Neuronal stem cell (in vitro differentiated cells): ENCODE results near the gene DCXR.
"Not testable (repeated sequence)": the region's sequence is repeated elsewhere in the genome, so short reads cannot be mapped to it uniquely, and the experiment has no call there.

Experiments used
- DNase-seq: peaks from one replicate; pipeline ENCODE4 v3.0.0-alpha.2; 2013; ENCODE audit warnings: low spot score
- H2AFZ ChIP-seq: one replicate; pipeline ENCODE4 v1.6.1; 2013; ENCODE audit warnings: mild to moderate bottlenecking, low read length, inconsistent platforms
- H2AK5ac ChIP-seq: 2 replicates; pipeline ENCODE4 v1.6.1; 2013; ENCODE audit warnings: low read depth, mild to moderate bottlenecking, inconsistent platforms, low read length, moderate library complexity, mixed read lengths
- H2BK120ac ChIP-seq: 2 replicates; pipeline ENCODE4 v1.6.1; 2013; ENCODE audit warnings: low read depth, mild to moderate bottlenecking, inconsistent platforms, low read length, moderate library complexity, mixed read lengths
- H2BK12ac ChIP-seq: one replicate; pipeline ENCODE4 v1.6.1; 2013; ENCODE audit warnings: low read length, inconsistent platforms
- H2BK15ac ChIP-seq: 2 replicates; pipeline ENCODE4 v1.6.1; 2013; ENCODE audit warnings: mild to moderate bottlenecking, low read length, inconsistent platforms, mixed read lengths
- H2BK5ac ChIP-seq: one replicate; pipeline ENCODE4 v1.6.1; 2013; ENCODE audit warnings: inconsistent platforms, mild to moderate bottlenecking, low read length, moderate library complexity
- H3K14ac ChIP-seq: one replicate; pipeline ENCODE4 v1.6.1; 2013; ENCODE audit warnings: low read length, inconsistent platforms
- H3K18ac ChIP-seq: 2 replicates; pipeline ENCODE4 v1.6.1; 2013; ENCODE audit warnings: low read length, inconsistent platforms
- H3K23ac ChIP-seq: 2 replicates; pipeline ENCODE4 v1.6.1; 2013; ENCODE audit warnings: low read depth, mild to moderate bottlenecking, mixed read lengths, low read length, inconsistent platforms; ENCODE audit not compliant: poor library complexity
- H3K27ac ChIP-seq: replicated peaks from 3 replicates; pipeline ENCODE4 v1.5.1; 2013; ENCODE audit warnings: low read length, inconsistent platforms
- H3K27me3 ChIP-seq, 3 experiments: 2 replicates each; pipeline ENCODE4 v1.6.1; 2013; ENCODE audit warnings: low read length in 3 of 3, mild to moderate bottlenecking in 2 of 3, inconsistent platforms in 1 of 3, low read depth in 1 of 3, mixed read lengths in 1 of 3, moderate library complexity in 1 of 3; ENCODE audit not compliant: control insufficient read depth in 3 of 3, insufficient read depth in 3 of 3
- H3K36me3 ChIP-seq, 2 donors: replicated peaks in 1 of 2; 2 replicates each; pipeline ENCODE4 v1.6.1; 2013; ENCODE audit warnings: low read length in 2 of 2; ENCODE audit not compliant: control insufficient read depth in 2 of 2, insufficient read depth in 2 of 2
- H3K4ac ChIP-seq: 2 replicates; pipeline ENCODE4 v1.6.1; 2013; ENCODE audit warnings: inconsistent platforms, mild to moderate bottlenecking, low read length, moderate library complexity
- H3K4me1 ChIP-seq, 2 donors: 1 replicate in 1 of 2; 2 replicates in 1 of 2; pipeline ENCODE4 v1.6.1; 2013; ENCODE audit warnings: low read length in 2 of 2, low read depth in 1 of 2; ENCODE audit not compliant: control insufficient read depth in 2 of 2, insufficient read depth in 1 of 2
- H3K4me2 ChIP-seq: one replicate; pipeline ENCODE4 v1.6.1; 2013; ENCODE audit warnings: mild to moderate bottlenecking, low read length, inconsistent platforms; ENCODE audit not compliant: insufficient read depth, poor library complexity, severe bottlenecking
- H3K4me3 ChIP-seq, 2 donors: 2 replicates each; pipeline ENCODE4 v1.5.1; 2013; ENCODE audit warnings: low read length in 2 of 2, mild to moderate bottlenecking in 2 of 2, inconsistent platforms in 1 of 2, moderate library complexity in 1 of 2
- H3K79me1 ChIP-seq: one replicate; pipeline ENCODE4 v1.6.1; 2013; ENCODE audit warnings: low read depth, mild to moderate bottlenecking, inconsistent platforms, low read length, moderate library complexity
- H3K9ac ChIP-seq: one replicate; pipeline ENCODE4 v1.6.1; 2013; ENCODE audit warnings: mild to moderate bottlenecking, low read depth, low read length, inconsistent platforms; ENCODE audit not compliant: poor library complexity
- H3K9me3 ChIP-seq, 2 donors: replicated peaks in 1 of 2; 2 replicates each; pipeline versions ENCODE3 to v1.6.1; 2013; ENCODE audit warnings: low read length in 2 of 2, mild to moderate bottlenecking in 2 of 2, inconsistent platforms in 1 of 2, low read depth in 1 of 2, mixed read lengths in 1 of 2, moderate library complexity in 1 of 2; ENCODE audit not compliant: control insufficient read depth in 2 of 2, insufficient read depth in 1 of 2
- H4K8ac ChIP-seq: one replicate; pipeline ENCODE4 v1.6.1; 2013; ENCODE audit warnings: low read depth, mild to moderate bottlenecking, inconsistent platforms, low read length, moderate library complexity
- H4K91ac ChIP-seq: one replicate; pipeline ENCODE4 v1.6.1; 2013; ENCODE audit warnings: low read length, low read depth, mild to moderate bottlenecking, inconsistent platforms; ENCODE audit not compliant: poor library complexity
- WGBS, 2 donors: extraction: QIAGEN DNeasy Blood & Tissue Kit; methylation state at CpG; one replicate each; pipeline ENCODE4 v1.1.7; 2013; ENCODE audit warnings: missing lambda C conversion rate in 2 of 2, mixed read lengths in 1 of 2; ENCODE audit not compliant: insufficient read length in 2 of 2, insufficient replicate concordance in 1 of 2; ENCODE audit errors: extremely low coverage in 2 of 2; 5-methylcytosine and 5-hydroxymethylcytosine counted together

The DCXR gene

GRCh38 chr17:82039695-82040299 is 2.3 kb upstream of the DCXR start:
- Histone ChIP-seq H3K9me3 (no peaks in the 10 kb centered on the region), H3K4ac (peak overlapping the region; percentile 67), H4K8ac (no peak overlapping the region), H2BK5ac (no peak overlapping the region), H3K9ac (no peak overlapping the region), H2BK12ac (peak overlapping the region; percentile 16), H2AK5ac (peak overlapping the region; percentile 60), H3K23ac (no peak overlapping the region), H2BK15ac (peak overlapping the region; percentile 74), H3K4me1 (peaks cover 9 to 10% of the 10 kb centered on the region in 2 donors), H3K36me3 (peaks cover 8 to 20% of the 10 kb centered on the region in 2 donors), H3K27me3 (no peaks in the 10 kb centered on the region), H3K14ac (peak overlapping the region; percentile 17), H4K91ac (no peak overlapping the region), H3K4me3 (no peak overlapping the region), H2AFZ (no peak overlapping the region), H2BK120ac (no peak overlapping the region), H3K4me2 (no peak overlapping the region), H3K18ac (peak overlapping the region; percentile 3), H3K79me1 (peaks cover 6% of the 10 kb centered on the region), H3K27ac (no peak overlapping the region)
- DNase-seq: no peak
- no CpG with 5 or more reads among the region's 8 CpGs for WGBS, 2 donors

GRCh38 chr17:82038796-82039409 is 1.4 kb upstream of the DCXR start:
- H4K8ac ChIP-seq, DNase-seq, H2BK120ac ChIP-seq, H3K27me3 ChIP-seq, H3K79me1 ChIP-seq, H2AK5ac ChIP-seq, H3K4ac ChIP-seq, H2AFZ ChIP-seq, H4K91ac ChIP-seq, H3K14ac ChIP-seq, H2BK5ac ChIP-seq, H3K27ac ChIP-seq, H2BK12ac ChIP-seq, H3K9ac ChIP-seq, H2BK15ac ChIP-seq, H3K4me3 ChIP-seq, H3K18ac ChIP-seq, H3K9me3 ChIP-seq, H3K4me2 ChIP-seq, H3K23ac ChIP-seq: not testable (repeated sequence)
- no CpG with 5 or more reads among the region's 16 CpGs for WGBS, 2 donors
- peaks cover 9 to 10% of the 10 kb centered on the region in 2 donors for H3K4me1 ChIP-seq
- peaks cover 8 to 24% of the 10 kb centered on the region in 2 donors for H3K36me3 ChIP-seq

DNA sequence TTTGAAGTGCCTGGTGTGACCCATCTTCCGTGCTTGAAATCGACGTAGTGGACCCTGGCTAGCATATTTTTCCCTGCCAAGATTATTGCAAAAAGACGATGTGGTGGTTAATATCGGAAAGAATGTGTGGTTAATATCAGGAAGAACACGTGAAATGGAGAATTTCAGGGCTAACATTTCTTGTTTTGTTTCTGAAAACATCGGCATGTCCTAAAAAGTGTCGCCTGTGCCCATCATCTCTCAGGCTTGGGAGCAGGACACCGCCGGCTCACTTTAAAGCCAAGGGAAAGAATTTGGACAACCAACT is 345 bp upstream of the DCXR start:
- H2BK15ac ChIP-seq: no peak overlapping the region
- no peak overlapping the region for H3K4ac ChIP-seq
- no peak overlapping the region for H4K8ac ChIP-seq
- H2BK5ac ChIP-seq: no peak overlapping the region
- H3K27me3 ChIP-seq: no peaks in the 10 kb centered on the region
- DNase-seq: no peak
- H2BK12ac ChIP-seq: no peak overlapping the region
- H3K9me3 ChIP-seq: no peaks in the 10 kb centered on the region
- H3K23ac ChIP-seq: no peak overlapping the region
- no peak overlapping the region for H3K14ac ChIP-seq
- no CpG with 5 or more reads among the region's 10 CpGs for WGBS, 2 donors
- peaks cover 8 to 32% of the 10 kb centered on the region in 2 donors for H3K36me3 ChIP-seq
- peak overlapping the region; percentile 19 for H3K4me2 ChIP-seq
- no peak overlapping the region for H2AK5ac ChIP-seq
- no peak overlapping the region for H2BK120ac ChIP-seq
- H3K18ac ChIP-seq: no peak overlapping the region
- peaks cover 9 to 13% of the 10 kb centered on the region in 2 donors for H3K4me1 ChIP-seq
- H4K91ac ChIP-seq: no peak overlapping the region
- H3K27ac ChIP-seq: no peak overlapping the region
- no peak overlapping the region for H3K9ac ChIP-seq
- peak overlapping the region in 1 of 2 donors; percentile 92 for H3K4me3 ChIP-seq
- peaks cover 10% of the 10 kb centered on the region for H3K79me1 ChIP-seq
- H2AFZ ChIP-seq: peak overlapping the region; percentile 93

- peak overlapping the region; percentile 78 to 92 for H3K4me3 ChIP-seq
- peak overlapping the region; percentile 96 for H2BK15ac ChIP-seq
- peak overlapping the region; percentile 99 for H3K4me2 ChIP-seq
- H4K91ac ChIP-seq: no peak overlapping the region
- H3K23ac ChIP-seq: peak overlapping the region; percentile 97
- H3K27ac ChIP-seq: no peak overlapping the region
- H3K27me3 ChIP-seq: no peaks in the 10 kb centered on the region
- H2BK120ac ChIP-seq: peak overlapping the region; percentile 87
- peak overlapping the region; percentile 84 for H3K14ac ChIP-seq
- H3K9ac ChIP-seq: peak overlapping the region; percentile 92
- peak overlapping the region; percentile 89 for H3K18ac ChIP-seq
- peak overlapping the region; percentile 76 for H3K4ac ChIP-seq
- peaks cover 10% of the 10 kb centered on the region for H3K79me1 ChIP-seq
- peak overlapping the region; percentile 93 for H2AFZ ChIP-seq
- WGBS, 2 donors: no CpG with 5 or more reads among the region's 23 CpGs
- peak overlapping the region; percentile 96 for H2AK5ac ChIP-seq
- peaks cover 8 to 33% of the 10 kb centered on the region in 2 donors for H3K36me3 ChIP-seq
- H4K8ac ChIP-seq: no peak overlapping the region
- no peaks in the 10 kb centered on the region for H3K9me3 ChIP-seq
- peak overlapping the region; percentile 84 for H2BK12ac ChIP-seq
- peak overlapping the region; percentile 90 for H2BK5ac ChIP-seq
- peaks cover 14 to 22% of the 10 kb centered on the region in 2 donors for H3K4me1 ChIP-seq
- DNase-seq: no peak
Measured at GRCh38 chr17:82036634-82037091, 834 bp downstream of the DCXR start.
